ENCODE measurements around the gene SLC30A10.
"Not testable (repeated sequence)": the region's sequence is repeated elsewhere in the genome, so short reads cannot be mapped to it uniquely, and the experiment has no call there.

The SLC30A10 gene

DNA sequence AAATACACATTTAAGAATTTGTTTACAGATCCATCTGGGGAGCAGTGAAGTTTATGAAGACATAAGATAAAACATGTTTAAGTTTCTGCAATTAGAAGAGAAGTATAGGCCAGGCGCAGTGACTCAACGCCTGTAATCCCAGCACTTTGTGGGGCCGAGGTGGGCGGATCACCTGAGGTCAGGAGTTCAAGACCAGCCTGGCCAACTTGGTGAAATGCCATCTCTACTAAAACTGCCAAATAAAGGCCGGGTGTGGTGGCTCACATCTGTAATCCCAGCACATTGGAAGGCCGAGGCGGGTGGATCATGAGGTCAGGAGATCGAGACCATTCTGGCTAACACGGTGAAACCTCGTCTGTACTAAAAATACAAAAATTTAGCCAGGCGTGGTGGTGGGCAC, 5.4 kb upstream of the SLC30A10 start:
- not testable (repeated sequence) for DNase-seq (ENCODE audit: low read depth)

DNA sequence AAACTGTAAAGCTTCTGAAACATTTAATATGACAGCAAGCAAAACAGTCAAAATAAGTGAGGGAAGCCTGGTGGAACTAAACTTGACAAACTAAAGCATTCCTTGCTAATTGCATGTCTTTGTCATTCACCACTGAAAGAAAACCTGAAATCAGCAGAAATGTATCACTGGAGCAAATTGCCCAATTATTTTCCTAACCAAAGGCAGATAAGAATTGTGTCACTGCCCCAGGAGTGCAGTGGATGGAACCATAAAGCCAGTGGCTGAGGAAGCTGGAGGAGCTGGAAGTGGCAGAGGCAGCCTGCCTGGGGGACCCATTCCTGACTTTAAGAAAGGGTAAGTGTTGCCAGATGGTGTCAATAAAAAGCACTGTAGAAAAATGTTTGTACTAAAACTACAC, 2.7 kb upstream of the SLC30A10 start:
- H3K4me3 ChIP-seq (ENCODE audit: low read depth, low read length) = no peak overlapping the region
- no peak for DNase-seq (ENCODE audit: low read depth)

More for the DNA sequence above, 5.4 kb upstream of the SLC30A10 start:
- H3K4me3 ChIP-seq (ENCODE audit: low read depth, low read length) = not testable (repeated sequence)

DNA sequence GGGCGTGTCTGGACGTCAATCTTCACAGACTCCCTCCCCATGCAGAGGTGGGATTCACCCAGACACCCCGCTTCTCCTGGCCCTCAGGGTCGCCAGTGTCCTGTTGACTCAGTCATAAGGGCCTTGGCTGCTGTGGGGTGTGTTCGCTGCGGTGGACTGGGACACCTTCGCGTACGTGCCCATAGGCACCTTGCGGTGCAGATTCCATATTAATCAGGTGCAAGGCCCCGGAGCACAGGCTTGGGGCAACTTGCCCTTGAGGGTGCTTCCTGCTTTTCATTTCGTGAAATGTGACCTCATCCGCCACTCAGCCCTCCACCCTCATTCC, 398 bp upstream of the SLC30A10 start:
- H3K4me3 ChIP-seq (ENCODE audit: low read depth, low read length) = peak overlapping the region; percentile 48
- no peak for DNase-seq (ENCODE audit: low read depth)

DNA sequence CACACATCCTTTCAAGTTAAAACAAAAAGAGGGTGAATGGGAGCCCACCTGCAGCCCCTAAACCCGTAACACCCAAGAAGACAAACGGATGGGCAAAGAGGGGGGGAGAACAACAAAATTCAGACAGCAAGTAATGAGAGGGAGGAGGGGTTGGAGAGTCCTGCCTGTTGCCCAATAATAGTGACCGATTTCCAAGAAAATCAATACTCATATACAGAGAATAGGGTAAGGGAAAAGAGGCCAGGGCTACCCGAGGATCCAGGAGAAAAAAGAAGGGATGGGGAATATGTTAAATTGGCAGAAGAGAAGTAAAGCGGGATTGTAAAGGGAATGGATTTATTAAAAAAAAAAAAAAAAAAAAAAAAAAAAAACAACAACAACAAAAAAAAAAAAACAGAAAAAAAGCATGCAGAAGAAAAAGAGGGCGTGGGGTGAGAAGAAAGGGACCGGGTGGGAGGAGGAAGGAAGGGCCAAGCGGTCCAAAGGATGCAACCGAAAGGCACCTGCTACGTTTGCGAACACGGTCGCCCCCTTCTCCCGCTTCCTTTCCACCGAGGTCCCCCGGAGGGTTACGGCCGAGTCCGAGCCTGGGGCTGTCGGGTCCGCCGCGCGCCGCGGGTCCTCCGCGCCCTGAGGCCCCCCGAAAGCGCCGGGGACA, 930 bp downstream of the SLC30A10 start:
- peak overlapping the region; percentile 48 for H3K4me3 ChIP-seq (ENCODE audit: low read depth, low read length)
- DNase-seq (ENCODE audit: low read depth) = no peak

DNA sequence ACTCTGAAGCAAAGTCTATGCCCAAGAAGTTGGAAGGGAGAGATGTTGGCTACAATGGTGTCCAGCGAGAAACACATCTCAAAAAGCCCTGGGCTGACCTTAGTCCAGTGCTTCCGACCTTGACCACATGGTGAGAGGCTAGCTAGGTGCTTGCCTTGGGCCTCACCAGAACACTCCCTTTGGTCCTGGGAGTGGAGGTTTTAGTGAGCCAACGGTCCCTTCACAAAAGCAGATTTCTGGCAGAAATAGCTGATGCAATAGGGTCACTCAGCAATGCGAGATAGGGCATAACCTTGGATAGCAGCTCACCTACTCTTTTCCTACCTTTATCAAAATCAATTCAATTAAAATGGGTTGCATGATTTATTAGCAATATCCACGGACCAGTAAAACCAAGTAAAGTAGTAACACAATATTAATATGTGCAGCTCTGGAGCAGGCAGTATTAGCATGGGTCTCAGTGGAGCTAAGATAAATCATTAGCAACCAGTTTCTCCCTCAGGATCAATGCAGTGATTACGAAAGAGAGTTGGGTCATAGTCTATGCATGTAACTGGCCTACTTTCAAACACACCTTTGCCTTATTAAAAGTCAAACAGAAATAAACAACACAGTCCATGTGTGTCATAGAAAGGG, 1.9 kb downstream of the SLC30A10 start:
- no peak overlapping the region for H3K4me3 ChIP-seq (ENCODE audit: low read depth, low read length)
- no peak for DNase-seq (ENCODE audit: low read depth)

DNA sequence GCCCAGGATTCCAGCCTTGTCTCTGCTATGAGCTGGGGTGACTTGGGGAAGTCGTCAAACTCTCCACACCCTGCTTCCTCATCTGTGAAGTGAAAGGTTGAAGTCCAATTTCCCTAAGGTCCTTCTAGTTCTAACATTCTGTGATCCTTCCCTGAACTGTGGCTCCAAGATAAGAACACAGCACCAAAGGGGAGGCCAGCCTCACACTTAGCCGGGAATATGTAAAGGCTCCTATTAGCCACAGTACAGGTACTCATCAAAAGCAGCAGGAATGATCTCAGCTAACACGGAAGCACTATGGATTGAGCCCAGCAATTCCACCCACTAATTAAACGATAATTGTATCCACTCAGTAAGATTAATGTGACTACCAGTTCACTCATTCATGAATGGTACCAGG, 4.0 kb downstream of the SLC30A10 start:
- H3K4me3 ChIP-seq (ENCODE audit: low read depth, low read length) = no peak overlapping the region
- no peak for DNase-seq (ENCODE audit: low read depth)

DNA sequence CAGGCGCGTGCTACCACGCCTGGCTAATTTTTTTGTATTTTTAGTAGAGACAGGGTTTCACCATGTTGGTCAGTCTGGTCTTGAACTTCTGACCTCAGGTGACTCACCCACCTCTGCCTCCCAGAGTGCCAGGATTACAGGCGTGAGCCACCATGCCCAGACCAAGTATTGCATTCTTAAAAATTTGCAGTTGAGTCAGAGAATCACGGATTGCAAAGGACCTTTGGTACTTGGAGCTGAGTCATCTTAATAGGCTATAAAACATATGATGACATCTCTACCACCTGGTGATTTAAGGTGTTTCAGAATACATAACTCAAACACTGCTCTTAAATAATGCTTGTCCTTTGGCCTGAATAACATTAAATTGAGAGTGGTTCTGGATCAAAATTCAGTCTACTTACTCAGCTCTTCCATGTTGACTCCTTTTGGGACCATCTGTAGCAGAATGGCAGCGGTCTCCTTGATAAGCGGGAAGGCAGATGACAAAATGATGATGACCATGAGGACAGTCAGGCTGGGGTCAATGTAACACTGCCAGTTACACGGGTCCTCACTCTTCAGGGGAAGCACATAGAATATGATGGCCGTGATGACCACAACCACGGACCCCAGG, 10.4 kb downstream of the SLC30A10 start:
- H3K4me3 ChIP-seq (ENCODE audit: low read depth, low read length) = no peak overlapping the region
- DNase-seq (ENCODE audit: low read depth) = no peak

DNA sequence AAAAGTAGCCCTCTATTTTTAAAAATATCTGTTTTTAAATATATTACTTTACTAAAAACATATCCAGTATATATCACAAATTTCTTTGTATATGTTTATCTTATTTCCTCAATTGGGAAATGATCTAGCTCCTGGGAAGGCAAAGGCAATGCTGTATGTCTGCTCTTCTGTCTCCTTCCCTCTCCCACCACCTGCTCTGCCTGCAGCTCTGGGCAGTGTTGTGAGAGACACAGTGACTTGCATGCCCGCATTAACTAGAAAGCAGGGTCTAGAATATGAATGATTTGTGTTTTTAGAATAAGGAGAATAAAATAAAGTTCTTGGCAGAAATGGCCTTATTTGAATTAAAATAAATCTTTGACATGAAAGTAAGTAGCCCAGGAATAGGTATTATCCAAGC, 11.1 kb downstream of the SLC30A10 start:
- no peak overlapping the region for H3K4me3 ChIP-seq (ENCODE audit: low read depth, low read length)
- no peak for DNase-seq (ENCODE audit: low read depth)

DNA sequence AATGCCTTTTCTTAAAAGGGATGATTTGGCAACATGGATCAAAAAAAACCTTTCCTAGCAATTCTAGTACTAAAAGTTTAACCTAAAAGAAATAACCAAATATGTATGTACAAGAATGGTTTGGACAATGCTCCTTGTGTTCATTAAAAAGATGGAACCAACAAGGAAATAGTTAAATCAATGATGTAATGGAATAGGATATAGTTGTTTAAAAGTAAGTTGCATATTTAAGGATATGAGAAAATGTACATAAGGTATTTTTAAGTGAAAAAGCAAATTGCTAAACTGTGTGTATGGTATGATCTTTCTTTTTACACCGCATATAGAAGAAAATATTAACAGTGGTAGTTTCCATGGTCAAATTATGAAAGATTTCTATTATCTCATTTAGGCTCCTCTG, 12.1 kb downstream of the SLC30A10 start:
- DNase-seq (ENCODE audit: low read depth) = no peak
- H3K4me3 ChIP-seq (ENCODE audit: low read depth, low read length) = no peak overlapping the region

DNA sequence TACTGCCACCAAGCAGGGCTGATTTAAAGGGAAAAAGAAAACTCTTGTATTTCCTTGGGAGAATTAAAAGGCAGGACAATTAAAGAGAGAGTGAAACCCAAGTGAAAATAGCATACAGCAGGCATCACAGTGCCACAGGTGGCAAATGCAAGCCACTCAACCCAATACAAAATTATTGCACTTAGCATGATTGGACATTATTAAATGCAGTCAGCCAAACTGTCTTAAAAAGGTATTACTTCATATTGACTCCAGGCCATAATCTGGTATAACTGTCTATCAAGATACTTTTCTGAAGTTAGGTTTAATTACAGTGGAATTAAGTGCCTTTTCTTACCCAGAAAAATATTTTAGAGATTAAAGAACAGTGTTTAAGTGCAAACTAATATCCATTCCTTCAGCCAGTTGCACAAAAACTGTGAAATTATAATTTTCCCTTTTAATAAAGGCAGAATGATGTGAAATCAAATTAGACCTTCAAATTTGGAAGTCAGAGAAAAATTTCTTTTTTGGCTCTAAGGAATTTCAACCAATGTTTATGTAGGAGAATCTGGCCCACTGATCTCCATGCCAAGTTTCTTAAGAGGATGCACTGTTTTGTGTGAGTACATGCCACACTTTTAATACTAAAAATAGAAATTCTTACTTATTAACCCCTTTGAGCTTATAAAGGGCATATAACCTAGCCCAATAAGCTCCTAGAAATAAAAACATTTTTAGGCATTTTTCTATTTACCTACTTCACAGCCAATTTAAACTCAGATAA, 15.2 kb downstream of the SLC30A10 start:
- no peak for DNase-seq (ENCODE audit: low read depth)
- H3K4me3 ChIP-seq (ENCODE audit: low read depth, low read length) = no peak overlapping the region

DNA sequence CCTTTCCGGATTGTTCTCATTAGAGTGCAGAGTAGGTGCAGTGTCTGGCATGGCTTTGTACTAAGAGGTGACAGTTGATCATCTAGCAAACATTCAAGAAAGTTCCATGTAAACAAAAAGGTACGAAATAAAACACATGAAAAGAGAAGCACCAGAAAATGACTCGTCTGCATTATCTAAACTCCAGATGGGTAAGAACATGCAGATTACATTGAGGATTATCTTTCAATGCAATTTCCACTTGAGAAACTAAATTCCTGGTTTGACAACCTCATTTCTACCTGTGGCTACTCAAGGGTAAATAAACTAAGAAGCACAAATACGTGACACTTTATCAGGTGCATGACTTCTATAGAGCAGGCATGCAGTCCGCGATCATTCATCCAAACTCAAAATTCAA, 17.6 kb downstream of the SLC30A10 start:
- no peak for DNase-seq (ENCODE audit: low read depth)
- H3K4me3 ChIP-seq (ENCODE audit: low read depth, low read length) = no peak overlapping the region

DNA sequence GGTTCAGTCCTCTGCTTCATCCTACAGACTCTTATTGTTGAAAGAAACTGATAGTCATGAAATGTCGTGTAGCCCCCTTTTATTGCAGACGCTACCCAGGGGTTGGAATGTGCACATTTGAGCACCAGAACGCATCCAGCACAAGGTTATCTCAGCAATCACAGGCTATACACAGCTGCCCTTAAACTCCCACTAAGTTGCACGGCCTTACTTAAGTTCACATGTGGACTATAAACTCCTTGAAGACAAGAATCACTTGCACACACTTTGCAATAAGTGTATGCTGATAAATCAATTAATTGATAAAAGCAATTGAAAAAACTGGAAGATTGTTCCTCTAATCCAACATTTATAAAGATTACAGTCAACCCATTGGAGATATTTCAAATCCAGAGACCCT, 18.9 kb downstream of the SLC30A10 start:
- no peak overlapping the region for H3K4me3 ChIP-seq (ENCODE audit: low read depth, low read length)
- no peak for DNase-seq (ENCODE audit: low read depth)

DNA sequence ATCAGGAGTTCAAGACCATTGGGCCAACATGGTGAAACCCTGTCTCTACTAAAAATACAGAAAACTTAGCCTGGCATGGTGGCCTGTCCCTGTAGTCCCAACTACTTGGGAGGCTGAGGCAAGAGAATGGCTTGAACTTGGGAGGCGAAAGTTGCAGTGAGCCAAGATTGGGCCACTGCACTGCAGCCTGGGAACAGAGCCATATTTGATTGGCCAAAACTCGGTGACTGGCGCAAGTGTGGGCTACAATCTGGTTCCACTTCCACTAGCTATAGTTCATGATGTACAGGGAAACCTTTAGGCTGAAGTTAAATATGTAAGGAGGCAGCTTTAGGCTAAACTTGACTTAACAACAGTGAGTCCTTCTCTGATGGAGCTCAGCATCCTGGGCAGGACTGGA, 20.2 kb downstream of the SLC30A10 start:
- H3K4me3 ChIP-seq (ENCODE audit: low read depth, low read length) = no peak overlapping the region
- no peak for DNase-seq (ENCODE audit: low read depth)

DNA sequence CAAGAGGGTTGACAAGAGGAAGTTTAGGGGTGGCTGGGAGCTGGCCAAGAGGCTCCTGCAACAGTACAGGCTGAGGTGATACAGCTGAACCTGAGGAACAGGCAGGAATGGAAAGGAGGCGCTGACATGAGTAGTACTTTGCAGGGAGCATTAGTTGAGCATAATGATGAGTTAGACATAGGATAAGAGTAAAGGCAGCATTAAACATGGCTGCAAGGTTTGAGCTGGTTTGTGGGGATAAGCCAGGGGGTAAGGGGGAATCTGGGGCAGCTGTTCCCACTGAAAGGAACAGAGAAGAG, 20.6 kb downstream of the SLC30A10 start:
- no peak for DNase-seq (ENCODE audit: low read depth)

DNA sequence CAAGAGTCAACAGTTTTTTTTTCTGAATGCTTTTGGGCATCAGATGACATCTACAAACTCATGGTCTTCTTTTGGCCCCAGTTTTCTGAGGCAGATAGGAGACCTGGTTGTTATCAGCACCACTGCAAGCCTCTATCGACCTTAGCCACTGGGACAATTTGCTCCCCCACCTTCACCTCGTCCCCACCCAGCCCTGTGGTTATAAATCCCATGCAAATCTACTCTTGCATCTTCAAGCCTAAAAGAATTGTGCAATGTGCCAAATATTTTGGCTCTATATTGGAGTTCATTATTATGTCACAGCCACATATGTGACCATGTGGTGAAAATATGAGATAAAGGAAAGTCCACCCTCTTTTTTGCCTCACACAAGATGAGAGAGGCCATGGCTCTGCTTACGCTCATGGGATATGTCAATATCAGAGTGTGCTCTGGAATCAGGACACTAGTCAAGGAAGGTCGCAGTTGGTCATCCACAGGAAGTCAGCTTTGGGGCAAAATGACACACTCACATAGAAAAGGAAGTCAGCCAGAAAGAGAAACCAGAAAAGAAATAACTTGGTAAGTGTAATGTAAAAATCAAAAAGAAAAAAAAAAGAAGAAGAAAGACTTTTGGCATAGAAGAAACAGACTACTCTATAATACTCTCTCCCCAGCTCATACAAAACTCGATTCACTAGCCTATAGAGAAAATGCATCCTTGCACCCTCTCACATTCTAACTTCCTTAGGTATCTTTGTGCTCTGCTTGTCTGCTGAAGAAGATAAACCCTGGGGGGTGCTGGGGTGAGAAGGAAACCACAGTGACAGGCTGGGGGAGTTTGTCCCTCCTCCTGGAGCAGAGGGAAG, 21.2 kb downstream of the SLC30A10 start:
- H3K4me3 ChIP-seq (ENCODE audit: low read depth, low read length) = no peak overlapping the region
- DNase-seq (ENCODE audit: low read depth) = no peak

More for the DNA sequence above, 20.6 kb downstream of the SLC30A10 start:
- H3K4me3 ChIP-seq (ENCODE audit: low read depth, low read length) = no peak overlapping the region

DNA sequence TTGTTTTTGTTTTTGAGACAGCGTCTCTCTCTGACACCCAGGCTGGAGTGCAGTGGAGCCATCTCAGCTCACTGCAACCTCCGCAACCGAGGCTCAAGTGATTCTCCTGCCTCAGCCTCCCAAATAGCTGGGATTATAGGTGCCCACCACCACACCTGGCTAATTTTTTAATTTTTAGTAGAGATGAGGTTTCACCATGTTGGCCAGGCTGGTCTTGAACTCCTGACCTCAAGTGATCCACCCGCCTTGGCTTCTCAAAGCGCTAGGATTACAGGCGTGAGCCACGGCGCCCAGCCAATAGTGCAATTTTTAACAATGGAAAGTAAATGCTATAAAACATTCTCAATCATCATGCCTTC, 21.8 kb downstream of the SLC30A10 start:
- not testable (repeated sequence) for DNase-seq (ENCODE audit: low read depth); H3K4me3 ChIP-seq (ENCODE audit: low read depth, low read length)

DNA sequence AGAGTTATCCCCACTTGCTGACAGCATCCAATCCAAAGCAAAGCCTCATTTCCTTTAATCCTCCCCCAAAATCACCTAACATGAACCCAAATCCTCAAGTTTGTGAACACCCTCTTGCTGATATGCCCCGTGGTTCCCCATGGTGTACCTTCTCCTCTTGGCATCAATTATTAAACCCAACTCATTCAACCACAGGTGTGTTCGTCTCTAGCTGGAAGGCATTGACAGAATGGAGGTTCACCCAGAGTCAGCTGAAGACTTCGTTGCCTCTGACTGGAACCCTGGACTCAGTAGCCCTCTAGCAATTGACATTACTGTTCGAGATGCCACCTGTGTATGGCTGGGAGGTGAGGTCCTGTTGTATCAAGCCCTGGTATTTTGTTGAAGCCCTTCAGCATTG, 22.8 kb downstream of the SLC30A10 start:
- no peak overlapping the region for H3K4me3 ChIP-seq (ENCODE audit: low read depth, low read length)
- DNase-seq (ENCODE audit: low read depth) = no peak

DNA sequence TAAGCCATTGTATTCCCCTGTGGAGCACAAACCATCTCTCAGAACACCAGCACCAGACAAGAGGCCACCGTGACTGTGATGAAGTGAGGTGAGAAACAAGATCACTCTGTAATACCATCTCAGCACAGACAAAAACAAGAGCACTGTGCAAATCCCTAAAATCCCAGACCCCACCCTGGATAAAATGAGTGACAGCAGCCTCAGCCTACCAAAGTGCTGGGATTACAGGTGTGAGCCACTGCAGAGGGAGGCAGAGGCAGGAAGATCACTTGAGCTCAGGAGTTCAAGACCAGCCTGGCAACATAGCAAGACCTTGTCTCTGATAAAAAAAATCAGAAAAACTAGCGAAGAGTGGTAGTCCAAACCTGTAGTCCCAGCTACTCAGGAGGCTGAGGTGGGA, 23.4 kb downstream of the SLC30A10 start:
- no peak overlapping the region for H3K4me3 ChIP-seq (ENCODE audit: low read depth, low read length)
- DNase-seq (ENCODE audit: low read depth) = no peak

DNA sequence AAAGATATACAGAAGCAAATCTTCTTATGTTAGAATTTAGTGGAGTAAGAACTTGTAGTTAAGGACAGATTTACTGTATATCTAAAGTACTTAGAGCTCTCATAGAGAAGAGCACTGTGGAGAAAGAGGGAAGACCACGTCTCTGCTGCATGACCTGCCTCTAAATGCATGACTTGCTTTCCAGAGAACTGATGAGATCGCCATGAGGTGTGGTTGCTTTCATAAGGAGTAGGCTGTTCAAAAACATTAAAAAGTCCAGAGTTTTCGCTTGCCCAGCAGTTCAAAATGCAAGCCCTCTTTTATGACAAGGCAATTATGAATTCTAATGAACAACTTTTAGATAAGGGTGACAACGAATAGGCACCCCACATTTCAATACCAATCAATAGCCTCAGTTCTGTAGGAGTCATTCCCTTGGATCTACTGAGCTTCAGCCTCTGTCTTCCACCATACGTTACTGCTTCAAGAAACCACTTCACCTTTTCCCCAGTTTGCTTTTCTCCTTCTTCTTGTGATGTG, 24.9 kb downstream of the SLC30A10 start:
- DNase-seq (ENCODE audit: low read depth) = no peak
- H3K4me3 ChIP-seq (ENCODE audit: low read depth, low read length) = no peak overlapping the region

DNA sequence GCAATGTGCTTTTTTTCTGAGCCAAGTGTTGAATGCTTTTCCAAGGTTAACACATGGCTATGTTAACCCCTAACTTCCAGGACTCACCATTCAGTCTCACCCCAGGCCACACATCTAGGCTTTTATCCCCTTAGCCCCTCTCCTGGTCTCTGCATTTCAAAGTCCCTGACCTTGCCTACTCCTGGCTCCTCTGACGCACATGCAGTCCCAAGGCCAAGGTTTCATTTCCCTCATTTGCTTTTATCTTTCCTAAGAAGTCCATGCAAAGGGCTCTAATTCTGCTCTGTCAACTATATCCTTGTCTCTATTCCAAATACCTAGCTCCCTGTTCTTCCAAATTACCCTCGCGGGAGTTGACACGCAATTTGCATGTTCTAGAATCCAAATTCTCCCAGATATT, 25.4 kb downstream of the SLC30A10 start:
- H3K4me3 ChIP-seq (ENCODE audit: low read depth, low read length) = no peak overlapping the region
- no peak for DNase-seq (ENCODE audit: low read depth)
